GM12892 (cell line): ENCODE data around the gene TRMT1L.

Experiments
- DNase-seq: peaks from one replicate; pipeline ENCODE4 v3.0.0; 2011; ENCODE audit not compliant: insufficient read length
- FAIRE-seq: peaks from 2 replicates; lab custom pipeline; 2011; peaks lifted over from hg19 to GRCh38; lab: Jason Lieb, UNC
- POLR2A ChIP-seq: IDR thresholded peaks from 2 replicates; pipeline ENCODE4 v1.6.1; 2011; ENCODE audit warnings: low read depth, low read length, control low read depth
- POLR2AphosphoS5 ChIP-seq: IDR thresholded peaks from 2 replicates; pipeline ENCODE4 v1.6.1; 2011; ENCODE audit warnings: low read depth, low read length, control low read depth
- TAF1 ChIP-seq: IDR thresholded peaks from 2 replicates; pipeline ENCODE4 v1.6.1; 2011; ENCODE audit warnings: low read depth, mild to moderate bottlenecking, control low read depth, low read length, borderline replicate concordance

The TRMT1L gene

DNA sequence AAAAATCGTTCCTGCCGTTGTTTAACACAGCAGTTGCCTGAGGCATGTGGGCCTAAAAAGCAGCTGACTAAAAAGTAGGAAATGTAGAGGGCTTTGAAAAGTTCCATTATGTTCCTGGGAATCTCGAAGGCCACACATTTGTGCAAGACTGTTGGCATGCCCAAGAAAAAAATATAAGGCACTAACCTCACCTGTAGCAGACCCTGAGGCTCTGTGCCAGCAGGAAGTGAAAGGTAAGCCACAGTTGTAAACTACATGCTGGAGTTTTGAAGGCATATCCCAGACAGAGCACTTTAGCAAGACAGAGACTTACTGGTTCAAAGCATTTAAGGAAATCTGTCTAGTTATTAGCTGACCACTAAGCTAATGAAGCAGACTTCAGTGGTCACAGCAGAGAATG, 52.7 kb downstream of the TRMT1L start:
- no peak for FAIRE-seq
- TF ChIP-seq POLR2AphosphoS5 (no peak), POLR2A (no peak), TAF1 (no peak)

GRCh38 chr1:185096531-185096930, 60.2 kb downstream of the TRMT1L start:
- no peak for FAIRE-seq
- TF ChIP-seq POLR2AphosphoS5, result no peak
- no peak for TF ChIP-seq TAF1
- TF ChIP-seq POLR2A, result no peak

More for the DNA sequence above, 52.7 kb downstream of the TRMT1L start:
- no peak for DNase-seq

DNA sequence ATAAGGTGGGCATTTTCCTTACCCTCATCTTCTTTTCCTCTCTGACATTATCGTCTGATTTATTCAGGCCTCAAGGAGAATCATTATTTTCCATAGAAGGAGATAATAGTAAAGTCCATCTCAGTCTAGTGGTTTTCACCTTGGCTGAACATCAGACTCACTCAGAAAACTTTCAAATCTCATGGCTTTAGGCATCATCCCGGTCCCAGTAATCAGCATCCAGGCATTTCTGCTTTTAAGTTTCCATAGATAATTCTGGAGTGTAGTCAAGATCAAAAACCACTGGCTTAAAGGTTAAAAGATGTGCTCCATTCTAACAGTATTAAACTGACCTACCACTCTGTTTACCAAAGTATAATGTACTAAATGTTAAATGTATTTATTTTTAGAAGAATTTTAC, 62.0 kb downstream of the TRMT1L start:
- DNase-seq (no peak), FAIRE-seq (no peak)
- no peak for TF ChIP-seq TAF1
- TF ChIP-seq POLR2AphosphoS5, result no peak
- no peak for TF ChIP-seq POLR2A

More at GRCh38 chr1:185096531-185096930, 60.2 kb downstream of the TRMT1L start:
- DNase-seq, result no peak

DNA sequence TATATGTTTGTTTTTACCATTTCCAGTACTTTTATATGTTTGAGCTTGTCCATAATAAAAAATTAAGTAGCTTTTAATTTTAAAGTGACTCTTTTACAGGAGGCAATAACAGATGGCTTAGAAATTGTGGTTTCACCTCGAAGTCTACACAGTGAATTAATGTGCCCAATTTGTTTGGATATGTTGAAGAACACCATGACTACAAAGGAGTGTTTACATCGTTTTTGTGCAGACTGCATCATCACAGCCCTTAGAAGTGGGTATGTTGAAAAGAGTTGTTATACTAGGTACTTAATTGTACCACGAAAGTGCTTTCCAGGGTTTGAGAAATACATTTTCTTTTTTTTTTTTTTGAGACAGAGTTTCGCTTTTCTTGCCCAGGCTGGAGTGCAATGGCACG, 65.3 kb downstream of the TRMT1L start:
- no peak for TF ChIP-seq POLR2AphosphoS5
- no peak for TF ChIP-seq TAF1
- no peak for TF ChIP-seq POLR2A
- no peak for DNase-seq
- FAIRE-seq, result peak; percentile 17

DNA sequence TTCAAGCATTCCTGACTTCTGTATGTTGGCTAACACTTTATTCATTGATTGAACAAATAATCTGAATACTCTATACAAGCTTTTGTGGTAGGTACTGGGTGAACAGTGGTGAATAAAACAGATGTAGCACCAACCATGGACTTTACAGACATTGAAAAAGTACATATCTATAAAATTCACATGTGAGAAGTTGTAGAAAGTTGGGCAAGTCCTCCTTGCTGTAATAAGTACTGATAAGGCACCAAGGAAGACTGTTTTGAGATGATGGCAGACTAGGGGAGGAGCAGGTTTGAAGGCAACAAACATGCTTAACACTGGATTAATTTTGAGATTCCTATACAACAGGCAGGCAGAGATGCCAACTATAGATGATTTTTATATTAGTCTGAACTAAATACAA, 69.0 kb downstream of the TRMT1L start:
- TF ChIP-seq POLR2A (no peak), POLR2AphosphoS5 (no peak), TAF1 (no peak)
- FAIRE-seq, result no peak
- DNase-seq, result no peak

GRCh38 chr1:185087101-185087500, 69.7 kb downstream of the TRMT1L start:
- TF ChIP-seq POLR2AphosphoS5 (no peak), POLR2A (no peak), TAF1 (no peak)
- no peak for DNase-seq
- no peak for FAIRE-seq

- no peak for FAIRE-seq
- no peak for TF ChIP-seq TAF1
- TF ChIP-seq POLR2AphosphoS5, result no peak
- TF ChIP-seq POLR2A, result no peak
Measured at GRCh38 chr1:185083818-185084217, 72.9 kb downstream of the TRMT1L start.

GRCh38 chr1:185080422-185080821, 76.3 kb downstream of the TRMT1L start:
- TF ChIP-seq POLR2A (no peak), TAF1 (no peak), POLR2AphosphoS5 (no peak)
- DNase-seq, result no peak
- FAIRE-seq, result no peak

More at GRCh38 chr1:185083818-185084217, 72.9 kb downstream of the TRMT1L start:
- DNase-seq, result no peak

GRCh38 chr1:185077374-185077773, 79.4 kb downstream of the TRMT1L start:
- TF ChIP-seq POLR2AphosphoS5 (no peak), POLR2A (no peak), TAF1 (no peak)
- FAIRE-seq (no peak), DNase-seq (no peak)

GRCh38 chr1:185075476-185075875, 81.3 kb downstream of the TRMT1L start:
- FAIRE-seq (peak; percentile 57), DNase-seq (no peak)
- no peak for TF ChIP-seq POLR2A
- TF ChIP-seq POLR2AphosphoS5, result no peak
- TF ChIP-seq TAF1, result no peak

DNA sequence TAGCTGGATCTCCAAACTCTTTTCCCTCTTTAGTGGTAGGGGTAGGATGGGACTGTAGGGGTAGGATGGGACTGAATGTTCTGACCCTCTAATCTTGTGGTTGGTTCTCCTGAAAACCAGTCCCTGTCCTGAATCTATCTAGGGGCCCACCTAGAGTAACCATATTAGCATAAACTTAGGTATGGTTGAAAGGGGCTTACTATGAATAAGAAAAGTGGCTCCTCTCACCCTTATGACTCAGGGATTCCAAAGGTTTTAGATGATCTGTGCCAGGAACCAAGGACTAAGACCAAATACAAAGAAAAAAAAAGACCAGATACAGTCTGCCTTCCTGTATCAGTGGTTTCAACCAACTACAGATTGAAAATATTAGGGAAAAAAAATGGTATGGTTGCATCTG, 82.4 kb downstream of the TRMT1L start:
- no peak for FAIRE-seq
- no peak for TF ChIP-seq TAF1
- no peak for TF ChIP-seq POLR2AphosphoS5
- no peak for TF ChIP-seq POLR2A
- DNase-seq, result no peak

- TF ChIP-seq TAF1, result no peak
- TF ChIP-seq POLR2A, result no peak
- TF ChIP-seq POLR2AphosphoS5, result no peak
- no peak for DNase-seq
- FAIRE-seq, result no peak
Measured at GRCh38 chr1:185073725-185074124, 83.0 kb downstream of the TRMT1L start.

- TF ChIP-seq POLR2AphosphoS5 (no peak), TAF1 (no peak), POLR2A (no peak)
- DNase-seq (no peak), FAIRE-seq (no peak)
Measured at GRCh38 chr1:185070051-185070450, 86.7 kb downstream of the TRMT1L start.

DNA sequence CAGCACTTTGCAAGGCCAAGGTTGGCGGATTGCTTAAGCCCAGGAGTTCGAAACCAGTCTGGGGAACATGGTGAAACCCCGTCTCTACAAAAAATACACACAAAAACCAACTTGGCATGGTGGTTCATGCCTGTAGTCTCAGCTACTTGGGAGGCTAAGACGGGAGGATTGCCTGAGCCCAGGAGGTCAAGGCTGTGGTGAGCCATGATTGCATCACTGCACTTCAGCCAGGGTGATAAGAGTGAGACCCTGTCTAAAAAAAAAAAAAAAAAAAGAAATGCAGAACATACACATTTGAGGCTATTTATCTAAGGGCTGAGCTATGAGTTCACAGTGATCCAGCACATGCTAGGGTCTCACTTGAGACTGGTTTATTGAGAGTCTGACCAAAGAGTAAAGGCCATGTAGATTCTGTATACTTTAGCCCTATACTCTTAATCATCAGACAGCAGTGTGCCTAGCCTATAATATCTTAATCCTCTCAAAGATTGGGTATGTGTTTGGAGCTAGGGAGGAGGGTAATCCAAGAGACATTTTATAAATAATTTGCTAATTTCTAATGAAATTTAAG, 87.5 kb downstream of the TRMT1L start:
- TF ChIP-seq POLR2AphosphoS5 (no peak), TAF1 (no peak), POLR2A (no peak)
- FAIRE-seq (no peak), DNase-seq (no peak)
